ENCODE measurements around the gene PBX2. TPM values are rescaled to one million over a fixed set of nuclear protein-coding genes. Genes with fewer than 3 reads are reported as not detected.

PBX2 gene
- total and polyA plus RNA-seq, 2 of the 4 experiments (the other 2 are of a cell fraction) = 17.7 to 56.8 TPM

DNA sequence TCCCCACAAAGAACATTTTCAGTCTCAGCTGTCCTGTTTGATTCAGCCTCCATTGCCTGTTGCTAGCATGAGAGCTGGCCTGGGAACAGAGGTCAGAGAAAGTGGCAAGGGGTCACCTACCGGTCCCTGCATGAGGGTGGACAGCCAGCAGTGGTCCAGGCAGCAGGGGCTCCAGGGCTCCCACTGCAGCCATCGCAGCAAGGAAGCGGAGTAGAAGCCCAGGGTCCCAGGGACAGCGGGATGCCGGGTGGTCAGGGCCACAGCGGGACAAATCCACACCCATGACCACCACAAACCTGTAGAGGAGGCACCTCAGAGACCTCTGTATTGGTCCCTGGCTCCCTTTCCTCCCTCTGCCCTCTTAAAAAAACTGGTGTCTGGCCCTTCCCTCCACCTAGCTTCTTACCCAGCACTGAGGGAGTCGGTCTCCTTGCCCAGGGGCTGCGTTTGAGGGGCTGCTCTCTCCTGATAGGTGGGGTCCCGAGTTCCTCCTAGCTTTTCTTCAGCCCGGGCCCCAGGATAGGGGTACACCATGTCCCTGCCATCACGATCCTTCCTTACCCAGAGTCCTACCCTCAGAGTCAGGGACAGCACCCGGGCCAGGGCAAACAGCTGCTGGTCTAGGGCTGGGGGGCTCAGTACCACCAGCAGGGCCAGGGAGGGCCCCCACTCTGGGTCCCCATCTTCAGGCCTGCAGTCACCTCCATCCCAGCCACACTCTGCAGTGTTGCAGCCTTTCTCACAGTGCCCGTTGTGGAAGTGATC, 10.9 kb upstream of the PBX2 start:
- Histone ChIP-seq H2AFZ (replicated peaks; ENCODE audit: low read length, poor library complexity) (no peak overlapping the region), H3K36me3 (ENCODE audit: control insufficient read depth, insufficient read depth, low read length) (no peaks in the 10 kb centered on the region), H2BK20ac (ENCODE audit: low read depth, low read length) (no peak overlapping the region), H3K4me2 (ENCODE audit: low read depth, low read length) (no peak overlapping the region), H3K4me1 (ENCODE audit: control insufficient read depth, insufficient read depth, low read length) (peaks cover 3% of the 10 kb centered on the region; the same call in 1 of the 2 replicates), H4K91ac (ENCODE audit: insufficient read depth, low read depth, low read length) (no peak overlapping the region), H3K9me1 (ENCODE audit: insufficient read depth, low read length) (peaks cover 7% of the 10 kb centered on the region), H3K4ac (ENCODE audit: low read depth, low read length) (no peak overlapping the region), H3K79me1 (ENCODE audit: low read depth in 1 of 2, low read length in 2 of 2) (peaks cover 6 to 8% of the 10 kb centered on the region in 2 experiments), H4K20me1 (ENCODE audit: insufficient read depth, low read length) (no peaks in the 10 kb centered on the region), H3K23ac (ENCODE audit: low read depth, low read length) (no peak overlapping the region), H3K18ac (ENCODE audit: low read depth, low read length) (no peak overlapping the region), H3K27me3 (ENCODE audit: control insufficient read depth, insufficient read depth, low read length) (peaks cover 10% of the 10 kb centered on the region; the same call in 1 of the 2 replicates), H3K4me3 (ENCODE audit: insufficient read depth, low read depth, low read length) (no peak overlapping the region), H3K56ac (ENCODE audit: extremely low read depth, insufficient read depth, low read length) (no peak overlapping the region), H2BK15ac (ENCODE audit: low read depth, low read length) (no peak overlapping the region), H4K8ac (ENCODE audit: low read depth in 2 of 2, low read length in 2 of 2) (no peak overlapping the region), H3K14ac (replicated peaks; ENCODE audit: low read depth, low read length) (no peak overlapping the region), H3K9ac (ENCODE audit: low read depth, low read length) (no peak overlapping the region), H3K9me3 (ENCODE audit: control insufficient read depth, insufficient read depth, low read length) (no peaks in the 10 kb centered on the region), H2AK9ac (replicated peaks; ENCODE audit: low read depth, low read length, poor library complexity) (no peak overlapping the region), H3K27ac (ENCODE audit: insufficient read depth, low read length) (no peak overlapping the region), H2BK5ac (ENCODE audit: low read depth, low read length, poor library complexity, severe bottlenecking) (no peak overlapping the region), H2AK5ac (ENCODE audit: low read depth, low read length) (no peak overlapping the region), H2BK120ac (ENCODE audit: low read depth, low read length) (no peak overlapping the region), H4K5ac (ENCODE audit: low read depth, low read length) (no peak overlapping the region)
- dilution Hi-C loops (cut with HindIII; ENCODE audit: low sequenced_read_pairs, unreplicated experiment) (no loop called here), intact Hi-C loops (cut with micrococcal nuclease) (no loop called here), in situ Hi-C loops (cut with MboI; ENCODE audit: low sequenced_read_pairs) (no loop called here)
- ChIA-PET CTCF (no interaction called here), POLR2A (ENCODE audit: unreplicated experiment) (no interaction called here)
- ATAC-seq (ENCODE audit: low read depth) = no peak
- WGBS, 2 experiments (ENCODE audit: extremely low coverage in 2 of 2, insufficient read length in 1 of 2) = 70% methylated on average over 2 of the region's 13 CpGs; no CpG with 5 or more reads in 1 of the 2 experiments
- BruUV-seq (replicated peaks) = no TSS peak
- TF ChIP-seq, protein P1, sequence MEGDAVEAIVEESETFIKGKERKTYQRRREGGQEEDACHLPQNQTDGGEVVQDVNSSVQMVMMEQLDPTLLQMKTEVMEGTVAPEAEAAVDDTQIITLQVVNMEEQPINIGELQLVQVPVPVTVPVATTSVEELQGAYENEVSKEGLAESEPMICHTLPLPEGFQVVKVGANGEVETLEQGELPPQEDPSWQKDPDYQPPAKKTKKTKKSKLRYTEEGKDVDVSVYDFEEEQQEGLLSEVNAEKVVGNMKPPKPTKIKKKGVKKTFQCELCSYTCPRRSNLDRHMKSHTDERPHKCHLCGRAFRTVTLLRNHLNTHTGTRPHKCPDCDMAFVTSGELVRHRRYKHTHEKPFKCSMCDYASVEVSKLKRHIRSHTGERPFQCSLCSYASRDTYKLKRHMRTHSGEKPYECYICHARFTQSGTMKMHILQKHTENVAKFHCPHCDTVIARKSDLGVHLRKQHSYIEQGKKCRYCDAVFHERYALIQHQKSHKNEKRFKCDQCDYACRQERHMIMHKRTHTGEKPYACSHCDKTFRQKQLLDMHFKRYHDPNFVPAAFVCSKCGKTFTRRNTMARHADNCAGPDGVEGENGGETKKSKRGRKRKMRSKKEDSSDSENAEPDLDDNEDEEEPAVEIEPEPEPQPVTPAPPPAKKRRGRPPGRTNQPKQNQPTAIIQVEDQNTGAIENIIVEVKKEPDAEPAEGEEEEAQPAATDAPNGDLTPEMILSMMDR (conservative IDR thresholded peaks at IDR 0.05; ENCODE audit: low read depth, low read length) = no peak
- TF ChIP-seq FOS (IDR thresholded peaks at IDR 0.05; ENCODE audit: low read depth, low read length) (no peak), RAD21 (IDR thresholded peaks at IDR 0.05; ENCODE audit: low read length) (no peak), CHD1 (IDR thresholded peaks at IDR 0.05; ENCODE audit: low read depth, low read length) (no peak), MAZ (IDR thresholded peaks at IDR 0.05; ENCODE audit: borderline replicate concordance, low read depth, low read length) (no peak), MXI1 (IDR thresholded peaks at IDR 0.05; ENCODE audit: borderline replicate concordance, low read depth, low read length) (no peak)
- TF ChIP-seq, protein P2, sequence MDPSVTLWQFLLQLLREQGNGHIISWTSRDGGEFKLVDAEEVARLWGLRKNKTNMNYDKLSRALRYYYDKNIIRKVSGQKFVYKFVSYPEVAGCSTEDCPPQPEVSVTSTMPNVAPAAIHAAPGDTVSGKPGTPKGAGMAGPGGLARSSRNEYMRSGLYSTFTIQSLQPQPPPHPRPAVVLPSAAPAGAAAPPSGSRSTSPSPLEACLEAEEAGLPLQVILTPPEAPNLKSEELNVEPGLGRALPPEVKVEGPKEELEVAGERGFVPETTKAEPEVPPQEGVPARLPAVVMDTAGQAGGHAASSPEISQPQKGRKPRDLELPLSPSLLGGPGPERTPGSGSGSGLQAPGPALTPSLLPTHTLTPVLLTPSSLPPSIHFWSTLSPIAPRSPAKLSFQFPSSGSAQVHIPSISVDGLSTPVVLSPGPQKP (IDR thresholded peaks at IDR 0.05; ENCODE audit: borderline replicate concordance, low read depth, low read length) = no peak
- TF ChIP-seq, protein P3, sequence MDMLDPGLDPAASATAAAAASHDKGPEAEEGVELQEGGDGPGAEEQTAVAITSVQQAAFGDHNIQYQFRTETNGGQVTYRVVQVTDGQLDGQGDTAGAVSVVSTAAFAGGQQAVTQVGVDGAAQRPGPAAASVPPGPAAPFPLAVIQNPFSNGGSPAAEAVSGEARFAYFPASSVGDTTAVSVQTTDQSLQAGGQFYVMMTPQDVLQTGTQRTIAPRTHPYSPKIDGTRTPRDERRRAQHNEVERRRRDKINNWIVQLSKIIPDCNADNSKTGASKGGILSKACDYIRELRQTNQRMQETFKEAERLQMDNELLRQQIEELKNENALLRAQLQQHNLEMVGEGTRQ (IDR thresholded peaks at IDR 0.05; ENCODE audit: low read depth, low read length) = no peak
- DNase-seq = no peak
